IPS-18a (cell line): Measurements from ENCODE around the gene KMT2E.

ENCODE experiments used
- H3K27ac ChIP-seq: one replicate; pipeline ENCODE4 v1.5.1; 2013; ENCODE audit warnings: low read length
- H3K27me3 ChIP-seq: one replicate; pipeline ENCODE4 v1.6.1; 2013; ENCODE audit warnings: mild to moderate bottlenecking, low read length; ENCODE audit not compliant: control insufficient read depth, insufficient read depth
- H3K36me3 ChIP-seq: one replicate; pipeline ENCODE4 v1.6.1; 2013; ENCODE audit warnings: low read depth, low read length; ENCODE audit not compliant: control insufficient read depth
- H3K4me1 ChIP-seq: one replicate; pipeline ENCODE4 v1.6.1; 2013; ENCODE audit warnings: low read depth, low read length; ENCODE audit not compliant: control insufficient read depth
- H3K4me3 ChIP-seq: one replicate; pipeline ENCODE4 v1.5.1; 2013; ENCODE audit warnings: low read length
- H3K9ac ChIP-seq: one replicate; pipeline ENCODE4 v1.6.1; 2013; ENCODE audit warnings: mild to moderate bottlenecking, low read length, moderate library complexity
- H3K9me3 ChIP-seq: one replicate; pipeline ENCODE4 v1.6.1; 2013; ENCODE audit warnings: low read depth, low read length; ENCODE audit not compliant: control insufficient read depth

KMT2E gene

GRCh38 chr7:105067691-105068090, 53.7 kb downstream of the KMT2E start:
- Histone ChIP-seq H3K9me3 (no peaks in the 10 kb centered on the region), H3K27ac (no peak overlapping the region), H3K4me3 (no peak overlapping the region), H3K27me3 (no peaks in the 10 kb centered on the region), H3K4me1 (no peaks in the 10 kb centered on the region), H3K36me3 (peaks cover 62% of the 10 kb centered on the region), H3K9ac (no peak overlapping the region)

GRCh38 chr7:105068886-105069285, 54.9 kb downstream of the KMT2E start:
- no peaks in the 10 kb centered on the region for H3K9me3 ChIP-seq
- H3K4me1 ChIP-seq, result no peaks in the 10 kb centered on the region
- no peak overlapping the region for H3K9ac ChIP-seq
- peaks cover 62% of the 10 kb centered on the region for H3K36me3 ChIP-seq
- no peak overlapping the region for H3K4me3 ChIP-seq
- no peaks in the 10 kb centered on the region for H3K27me3 ChIP-seq
- H3K27ac ChIP-seq, result no peak overlapping the region

DNA sequence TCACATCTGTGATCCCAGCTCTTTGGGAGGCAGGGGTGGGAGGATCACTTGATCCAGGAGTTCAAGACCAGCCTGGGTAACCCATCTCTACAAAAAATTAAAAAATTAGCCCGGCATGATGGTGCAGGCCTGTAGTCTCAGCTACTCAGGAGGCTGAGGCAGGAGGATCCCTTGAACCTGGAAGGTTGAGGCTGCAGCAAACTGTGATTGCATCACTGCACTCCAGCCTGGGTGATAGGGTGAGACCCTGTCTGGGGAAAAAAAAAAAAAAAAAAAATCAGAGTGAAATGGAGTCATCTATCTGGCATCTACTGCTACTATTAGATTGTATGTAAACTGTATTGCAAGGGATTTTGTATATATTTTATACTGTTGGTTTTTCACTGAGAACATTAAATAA, 59.1 kb downstream of the KMT2E start:
- H3K9me3 ChIP-seq, result no peaks in the 10 kb centered on the region
- no peak overlapping the region for H3K9ac ChIP-seq
- H3K36me3 ChIP-seq, result peaks cover 73% of the 10 kb centered on the region
- no peak overlapping the region for H3K4me3 ChIP-seq
- no peaks in the 10 kb centered on the region for H3K4me1 ChIP-seq
- no peak overlapping the region for H3K27ac ChIP-seq
- no peaks in the 10 kb centered on the region for H3K27me3 ChIP-seq

GRCh38 chr7:105079348-105079747, 65.3 kb downstream of the KMT2E start:
- Histone ChIP-seq H3K9ac (no peak overlapping the region), H3K4me1 (no peaks in the 10 kb centered on the region), H3K27ac (no peak overlapping the region), H3K4me3 (no peak overlapping the region), H3K36me3 (peaks cover 68% of the 10 kb centered on the region), H3K27me3 (no peaks in the 10 kb centered on the region), H3K9me3 (no peaks in the 10 kb centered on the region)

GRCh38 chr7:105084581-105084980, 70.6 kb downstream of the KMT2E start:
- H3K9me3 ChIP-seq, result no peaks in the 10 kb centered on the region
- H3K4me1 ChIP-seq, result no peaks in the 10 kb centered on the region
- no peaks in the 10 kb centered on the region for H3K27me3 ChIP-seq
- H3K4me3 ChIP-seq, result no peak overlapping the region
- H3K9ac ChIP-seq, result no peak overlapping the region
- no peak overlapping the region for H3K27ac ChIP-seq
- peaks cover 42% of the 10 kb centered on the region for H3K36me3 ChIP-seq

DNA sequence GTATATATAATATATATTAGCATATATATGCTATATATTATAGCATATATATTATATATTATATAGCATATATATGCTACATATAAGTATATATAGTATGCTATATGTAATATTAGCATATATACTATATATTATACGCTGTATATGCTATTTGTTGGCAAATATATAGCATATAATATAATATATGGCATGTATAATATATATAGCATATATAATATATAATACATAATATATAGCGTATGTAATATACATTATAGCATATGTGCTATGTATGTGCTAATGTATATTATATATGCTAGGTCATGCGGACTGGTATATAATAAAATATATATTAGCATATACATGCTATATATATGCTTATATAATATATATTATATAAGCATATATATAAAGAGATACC, 72.8 kb downstream of the KMT2E start:
- Histone ChIP-seq H3K4me1 (no peaks in the 10 kb centered on the region), H3K9ac (no peak overlapping the region), H3K27me3 (no peaks in the 10 kb centered on the region), H3K36me3 (peaks cover 57% of the 10 kb centered on the region), H3K4me3 (no peak overlapping the region), H3K9me3 (no peaks in the 10 kb centered on the region), H3K27ac (no peak overlapping the region)

- no peaks in the 10 kb centered on the region for H3K27me3 ChIP-seq
- H3K9me3 ChIP-seq, result no peaks in the 10 kb centered on the region
- H3K4me1 ChIP-seq, result no peaks in the 10 kb centered on the region
- no peak overlapping the region for H3K9ac ChIP-seq
- H3K27ac ChIP-seq, result no peak overlapping the region
- H3K36me3 ChIP-seq, result peaks cover 52% of the 10 kb centered on the region
- H3K4me3 ChIP-seq, result no peak overlapping the region
These were observed 74.0 kb downstream of the KMT2E start for GRCh38 chr7:105087981-105088380.

- Histone ChIP-seq H3K27me3 (no peaks in the 10 kb centered on the region), H3K4me3 (no peak overlapping the region), H3K36me3 (peaks cover 48% of the 10 kb centered on the region), H3K4me1 (no peaks in the 10 kb centered on the region), H3K9ac (no peak overlapping the region), H3K27ac (no peak overlapping the region), H3K9me3 (no peaks in the 10 kb centered on the region)
These were observed 74.5 kb downstream of the KMT2E start for GRCh38 chr7:105088456-105088855.

- peaks cover 43% of the 10 kb centered on the region for H3K36me3 ChIP-seq
- no peaks in the 10 kb centered on the region for H3K4me1 ChIP-seq
- no peak overlapping the region for H3K27ac ChIP-seq
- no peak overlapping the region for H3K4me3 ChIP-seq
- H3K9me3 ChIP-seq, result no peaks in the 10 kb centered on the region
- no peaks in the 10 kb centered on the region for H3K27me3 ChIP-seq
- no peak overlapping the region for H3K9ac ChIP-seq
These were observed 81.0 kb downstream of the KMT2E start for GRCh38 chr7:105094966-105095365.

GRCh38 chr7:105096306-105096705, 82.3 kb downstream of the KMT2E start:
- Histone ChIP-seq H3K36me3 (peaks cover 35% of the 10 kb centered on the region), H3K9ac (no peak overlapping the region), H3K27ac (no peak overlapping the region)

GRCh38 chr7:105097619-105098018, 83.6 kb downstream of the KMT2E start:
- Histone ChIP-seq H3K9me3 (no peaks in the 10 kb centered on the region), H3K27ac (no peak overlapping the region), H3K9ac (no peak overlapping the region), H3K27me3 (no peaks in the 10 kb centered on the region), H3K4me3 (no peak overlapping the region), H3K4me1 (no peaks in the 10 kb centered on the region), H3K36me3 (peaks cover 34% of the 10 kb centered on the region)

More at GRCh38 chr7:105096306-105096705, 82.3 kb downstream of the KMT2E start:
- H3K4me3 ChIP-seq, result no peak overlapping the region
- no peaks in the 10 kb centered on the region for H3K4me1 ChIP-seq
- H3K9me3 ChIP-seq, result no peaks in the 10 kb centered on the region
- no peaks in the 10 kb centered on the region for H3K27me3 ChIP-seq

DNA sequence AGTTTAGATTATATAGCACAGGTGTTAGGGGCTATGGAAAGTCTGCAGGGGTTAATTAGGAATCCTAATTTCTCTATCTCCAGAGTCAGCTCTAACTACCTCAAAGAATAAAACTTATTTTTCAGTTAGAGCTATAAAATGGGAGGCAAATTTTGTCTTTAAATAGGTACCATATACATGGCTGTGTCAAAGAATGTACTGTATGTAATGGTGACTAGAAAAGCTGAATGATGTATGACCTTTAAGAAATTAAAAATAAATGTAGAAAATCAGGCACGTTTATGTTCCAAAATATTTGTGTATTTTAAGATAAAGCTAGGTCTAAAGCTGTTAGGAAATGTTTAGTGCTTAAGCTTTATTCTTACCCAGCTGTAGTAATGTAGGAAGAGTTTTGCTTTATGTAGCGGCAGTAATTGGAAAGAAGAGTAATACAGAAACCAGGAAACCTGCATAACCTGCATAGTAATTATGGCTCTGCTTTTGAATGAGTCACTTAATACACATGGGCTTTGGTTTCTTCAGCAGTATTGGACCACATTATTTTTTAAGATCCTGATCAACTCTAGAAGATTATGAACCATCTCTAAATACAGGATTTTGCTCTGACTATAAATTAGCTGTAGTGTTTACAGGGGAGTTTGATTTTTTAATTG, 85.0 kb downstream of the KMT2E start:
- no peaks in the 10 kb centered on the region for H3K27me3 ChIP-seq
- H3K27ac ChIP-seq, result no peak overlapping the region
- H3K4me3 ChIP-seq, result no peak overlapping the region
- no peak overlapping the region for H3K9ac ChIP-seq
- H3K4me1 ChIP-seq, result no peaks in the 10 kb centered on the region
- no peaks in the 10 kb centered on the region for H3K9me3 ChIP-seq
- H3K36me3 ChIP-seq, result peaks cover 35% of the 10 kb centered on the region
